Nephron (organoid): ENCODE results near the gene CYTH1.

Experiments used
- H3K27ac Mint-ChIP-seq, 3 experiments: 2 replicates each; pipeline ENCODE4 v1.8.0; 2020; ENCODE audit warnings: mixed read lengths in 3 of 3, mild to moderate bottlenecking in 2 of 3, moderate library complexity in 1 of 3
- H3K27me3 Mint-ChIP-seq: 2 replicates; pipeline ENCODE4 v1.8.0; 2021; ENCODE audit warnings: low read depth, mild to moderate bottlenecking, moderate library complexity, mixed read lengths
- H3K36me3 Mint-ChIP-seq: 2 replicates; pipeline ENCODE4 v1.8.0; 2020; ENCODE audit warnings: low read depth, mixed read lengths
- H3K4me1 Mint-ChIP-seq: 2 replicates; pipeline ENCODE4 v1.8.0; 2020; ENCODE audit warnings: mixed read lengths
- H3K4me3 Mint-ChIP-seq, 3 experiments: 2 replicates each; pipeline ENCODE4 v1.8.0; 2020; ENCODE audit warnings: mild to moderate bottlenecking in 3 of 3, mixed read lengths in 3 of 3, moderate library complexity in 2 of 3
- H3K9me3 Mint-ChIP-seq: 2 replicates; pipeline ENCODE4 v1.8.0; 2020; ENCODE audit warnings: mixed read lengths
- CTCF ChIP-seq, 3 experiments: fragments of 200-600 bp; sonication (generic); IDR thresholded peaks; one replicate each; pipeline ENCODE4 v1.5.0; 2021; ENCODE audit warnings: antibody characterized with exemption in 3 of 3; ENCODE audit not compliant: unreplicated experiment in 3 of 3

Gene CYTH1

GRCh38 chr17:78716814-78717393, 65.2 kb downstream of the CYTH1 start:
- Mint-ChIP-seq H3K4me3 (peak overlapping the region; percentile 34 to 73 (median 59)), H3K9me3 (no peaks in the 10 kb centered on the region), H3K27ac (peak overlapping the region in 2 of 3 experiments; percentile 37 to 82), H3K4me1 (peaks cover 51% of the 10 kb centered on the region), H3K36me3 (no peaks in the 10 kb centered on the region), H3K27me3 (peaks cover 18% of the 10 kb centered on the region)
- TF ChIP-seq CTCF (IDR thresholded peaks at IDR 0.05; ENCODE audit: unreplicated experiment in 3 of 3), result no peak

- H3K27me3 Mint-ChIP-seq, result peaks cover 18% of the 10 kb centered on the region
- no peaks in the 10 kb centered on the region for H3K9me3 Mint-ChIP-seq
- peak overlapping the region in 1 of 3 experiments; percentile 37 for H3K27ac Mint-ChIP-seq
- H3K36me3 Mint-ChIP-seq, result no peaks in the 10 kb centered on the region
- peaks cover 51% of the 10 kb centered on the region for H3K4me1 Mint-ChIP-seq
- TF ChIP-seq CTCF (IDR thresholded peaks at IDR 0.05; ENCODE audit: unreplicated experiment in 3 of 3), result no peak
- H3K4me3 Mint-ChIP-seq, result peak overlapping the region in 2 of 3 experiments; percentile 34 to 59
Measured at GRCh38 chr17:78716292-78716691, 65.8 kb downstream of the CYTH1 start.

GRCh38 chr17:78715876-78716275, 66.2 kb downstream of the CYTH1 start:
- peaks cover 18% of the 10 kb centered on the region for H3K27me3 Mint-ChIP-seq
- no peaks in the 10 kb centered on the region for H3K36me3 Mint-ChIP-seq
- H3K4me1 Mint-ChIP-seq, result peaks cover 51% of the 10 kb centered on the region
- peak overlapping the region in 1 of 3 experiments; percentile 22 for H3K27ac Mint-ChIP-seq
- H3K4me3 Mint-ChIP-seq, result peak overlapping the region in 2 of 3 experiments; percentile 33 to 41
- no peak for TF ChIP-seq CTCF (IDR thresholded peaks at IDR 0.05; ENCODE audit: unreplicated experiment in 3 of 3)
- no peaks in the 10 kb centered on the region for H3K9me3 Mint-ChIP-seq

- H3K4me1 Mint-ChIP-seq, result peaks cover 54% of the 10 kb centered on the region
- TF ChIP-seq CTCF (IDR thresholded peaks at IDR 0.05; ENCODE audit: unreplicated experiment in 3 of 3), result no peak
- H3K36me3 Mint-ChIP-seq, result no peaks in the 10 kb centered on the region
- H3K9me3 Mint-ChIP-seq, result no peaks in the 10 kb centered on the region
- H3K27me3 Mint-ChIP-seq, result peaks cover 18% of the 10 kb centered on the region
- H3K4me3 Mint-ChIP-seq, result peak overlapping the region in 2 of 3 experiments; percentile 13 to 41
- H3K27ac Mint-ChIP-seq, result peak overlapping the region in 2 of 3 experiments; percentile 22
Measured at GRCh38 chr17:78715000-78715771, 66.9 kb downstream of the CYTH1 start.

- Mint-ChIP-seq H3K27me3 (peaks cover 18% of the 10 kb centered on the region), H3K27ac (no peak overlapping the region), H3K9me3 (no peaks in the 10 kb centered on the region), H3K4me1 (peaks cover 60% of the 10 kb centered on the region), H3K36me3 (no peaks in the 10 kb centered on the region), H3K4me3 (peak overlapping the region in 1 of 3 experiments; percentile 57)
- TF ChIP-seq CTCF (IDR thresholded peaks at IDR 0.05; ENCODE audit: unreplicated experiment in 3 of 3), result no peak
Measured at GRCh38 chr17:78714534-78714933, 67.5 kb downstream of the CYTH1 start.
